H1 (cell line): ENCODE data around the gene RGS14.

Experiments
- BRCA1 ChIP-seq: IDR thresholded peaks from 2 replicates; pipeline ENCODE4 v1.6.1; 2012; ENCODE audit warnings: low read depth, low read length, improper control_type of control experiment
- CREB1 ChIP-seq: IDR thresholded peaks from 2 replicates; pipeline ENCODE4 v1.6.1; 2012; ENCODE audit warnings: inconsistent platforms
- EZH2 ChIP-seq: fragments of 200-600 bp; sonication (generic); IDR thresholded peaks from 2 replicates; pipeline ENCODE4 v1.7.1; 2012; ENCODE audit warnings: low read depth, mild to moderate bottlenecking, moderate library complexity, low read length, inconsistent platforms; ENCODE audit not compliant: severe bottlenecking
- GTF2F1 ChIP-seq: IDR thresholded peaks from 2 replicates; pipeline ENCODE4 v1.6.1; 2012; ENCODE audit warnings: low read depth, low read length, improper control_type of control experiment, borderline replicate concordance
- KDM1A ChIP-seq: fragments of 200-600, 300-600 bp; sonication (generic); IDR thresholded peaks from 2 replicates; pipeline ENCODE4 v1.7.1; 2016; ENCODE audit warnings: mild to moderate bottlenecking, low read length, borderline replicate concordance
- MAFK ChIP-seq: IDR thresholded peaks from 2 replicates; pipeline ENCODE4 v1.6.1; 2012; ENCODE audit warnings: low read depth, mild to moderate bottlenecking, improper control_type of control experiment, low read length
- POLR2A ChIP-seq, 2 experiments: IDR thresholded peaks; 1 replicate in 1 of 2; 2 replicates in 1 of 2; pipeline ENCODE4 v1.6.1; 2011; ENCODE audit warnings: low read depth in 2 of 2, low read length in 2 of 2, mild to moderate bottlenecking in 2 of 2; ENCODE audit errors: control extremely low read depth in 1 of 2
- YY1 ChIP-seq: IDR thresholded peaks from 2 replicates; pipeline ENCODE4 v1.6.1; 2011; ENCODE audit warnings: low read depth, mild to moderate bottlenecking, low read length
- TF ChIP-seq, protein P1 (sequence below), 3 experiments: IDR thresholded peaks; 1 replicate in 2 of 3; 2 replicates in 1 of 3; pipeline versions ENCODE4 v1.5.1 to v1.6.1; 2011; ENCODE audit warnings: low read length in 3 of 3, mild to moderate bottlenecking in 3 of 3, inconsistent platforms in 2 of 3, low read depth in 1 of 3, moderate library complexity in 1 of 3; ENCODE audit not compliant: insufficient read depth in 1 of 3; ENCODE audit errors: control extremely low read depth in 1 of 3
- TF ChIP-seq, protein P2 (sequence below): IDR thresholded peaks from 2 replicates; pipeline ENCODE4 v1.6.1; 2012; ENCODE audit warnings: inconsistent platforms
- TF ChIP-seq, protein P3 (sequence below): IDR thresholded peaks from 2 replicates; pipeline ENCODE4 v1.6.1; 2012; ENCODE audit warnings: low read length, inconsistent platforms

DNA sequence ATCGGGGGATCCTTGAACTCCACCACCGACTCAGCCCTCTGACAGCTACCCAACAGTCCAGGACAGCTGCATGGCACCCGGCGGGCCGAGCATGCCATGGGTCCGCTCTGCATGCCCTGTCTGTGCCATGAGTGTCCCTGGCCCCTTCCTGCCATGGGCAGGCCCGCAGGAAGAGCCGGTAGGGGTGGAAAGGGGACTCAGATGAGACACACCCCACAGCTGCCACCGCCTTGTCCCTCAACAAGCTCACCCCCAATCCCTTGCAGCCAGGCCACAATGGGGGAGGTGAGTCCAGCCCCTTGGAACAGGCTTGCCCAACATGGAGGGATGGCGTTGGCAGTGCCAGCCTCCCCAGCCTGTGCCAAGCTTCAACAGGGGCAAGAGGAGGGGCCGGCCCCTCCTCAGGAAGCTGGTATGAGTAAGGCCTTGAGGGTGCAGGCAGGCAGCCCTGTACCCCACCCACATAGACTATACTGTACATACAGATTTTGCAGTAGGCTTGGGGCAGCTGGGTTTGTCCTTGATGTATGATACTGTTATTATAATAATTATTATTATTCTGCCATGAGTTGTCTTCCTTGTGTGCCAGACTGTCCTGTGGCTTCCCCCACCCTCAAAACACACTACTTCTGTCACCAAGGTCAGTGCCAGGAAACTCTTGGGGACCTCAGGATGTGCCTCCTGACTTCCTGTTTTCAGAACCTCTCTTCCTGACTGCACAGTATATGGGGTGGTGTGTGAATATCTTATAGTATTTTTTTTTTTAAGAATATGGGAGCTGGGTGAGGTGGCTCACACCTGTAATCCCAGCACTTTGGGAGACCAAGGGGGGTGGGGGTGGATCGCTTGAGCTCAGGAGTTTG lies 14.5 kb downstream of the RGS14 start:
- TF ChIP-seq, protein P1, sequence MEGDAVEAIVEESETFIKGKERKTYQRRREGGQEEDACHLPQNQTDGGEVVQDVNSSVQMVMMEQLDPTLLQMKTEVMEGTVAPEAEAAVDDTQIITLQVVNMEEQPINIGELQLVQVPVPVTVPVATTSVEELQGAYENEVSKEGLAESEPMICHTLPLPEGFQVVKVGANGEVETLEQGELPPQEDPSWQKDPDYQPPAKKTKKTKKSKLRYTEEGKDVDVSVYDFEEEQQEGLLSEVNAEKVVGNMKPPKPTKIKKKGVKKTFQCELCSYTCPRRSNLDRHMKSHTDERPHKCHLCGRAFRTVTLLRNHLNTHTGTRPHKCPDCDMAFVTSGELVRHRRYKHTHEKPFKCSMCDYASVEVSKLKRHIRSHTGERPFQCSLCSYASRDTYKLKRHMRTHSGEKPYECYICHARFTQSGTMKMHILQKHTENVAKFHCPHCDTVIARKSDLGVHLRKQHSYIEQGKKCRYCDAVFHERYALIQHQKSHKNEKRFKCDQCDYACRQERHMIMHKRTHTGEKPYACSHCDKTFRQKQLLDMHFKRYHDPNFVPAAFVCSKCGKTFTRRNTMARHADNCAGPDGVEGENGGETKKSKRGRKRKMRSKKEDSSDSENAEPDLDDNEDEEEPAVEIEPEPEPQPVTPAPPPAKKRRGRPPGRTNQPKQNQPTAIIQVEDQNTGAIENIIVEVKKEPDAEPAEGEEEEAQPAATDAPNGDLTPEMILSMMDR (IDR thresholded peaks at IDR 0.05; ENCODE audit: control extremely low read depth in 1 of 3, insufficient read depth in 1 of 3, low read depth in 1 of 3, low read length in 3 of 3): no peak
- TF ChIP-seq GTF2F1 (no peak), EZH2 (no peak), CREB1 (no peak), POLR2A (IDR thresholded peaks at IDR 0.05; ENCODE audit: control extremely low read depth in 1 of 2, low read depth in 2 of 2, low read length in 2 of 2) (no peak), MAFK (no peak), BRCA1 (no peak), KDM1A (no peak), YY1 (no peak)
- TF ChIP-seq, protein P2, sequence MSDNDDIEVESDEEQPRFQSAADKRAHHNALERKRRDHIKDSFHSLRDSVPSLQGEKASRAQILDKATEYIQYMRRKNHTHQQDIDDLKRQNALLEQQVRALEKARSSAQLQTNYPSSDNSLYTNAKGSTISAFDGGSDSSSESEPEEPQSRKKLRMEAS: no peak
- TF ChIP-seq, protein P3, sequence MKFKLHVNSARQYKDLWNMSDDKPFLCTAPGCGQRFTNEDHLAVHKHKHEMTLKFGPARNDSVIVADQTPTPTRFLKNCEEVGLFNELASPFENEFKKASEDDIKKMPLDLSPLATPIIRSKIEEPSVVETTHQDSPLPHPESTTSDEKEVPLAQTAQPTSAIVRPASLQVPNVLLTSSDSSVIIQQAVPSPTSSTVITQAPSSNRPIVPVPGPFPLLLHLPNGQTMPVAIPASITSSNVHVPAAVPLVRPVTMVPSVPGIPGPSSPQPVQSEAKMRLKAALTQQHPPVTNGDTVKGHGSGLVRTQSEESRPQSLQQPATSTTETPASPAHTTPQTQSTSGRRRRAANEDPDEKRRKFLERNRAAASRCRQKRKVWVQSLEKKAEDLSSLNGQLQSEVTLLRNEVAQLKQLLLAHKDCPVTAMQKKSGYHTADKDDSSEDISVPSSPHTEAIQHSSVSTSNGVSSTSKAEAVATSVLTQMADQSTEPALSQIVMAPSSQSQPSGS: no peak
